SU-DHL-6 (cell line): ENCODE results near the gene RAB17.

Source experiments
- H2AFZ ChIP-seq: fragments of 200-600 bp; sonication (generic); 2 replicates; pipeline ENCODE4 v1.6.1; 2014; ENCODE audit warnings: low read depth, mild to moderate bottlenecking, moderate library complexity, mixed read lengths, antibody characterized with exemption, low read length; ENCODE audit not compliant: severe bottlenecking
- H3F3A ChIP-seq: fragments of 200-600 bp; shearing (Covaris generic); 2 replicates; pipeline ENCODE4 v1.6.0; 2016; ENCODE audit warnings: antibody characterized with exemption, mild to moderate bottlenecking; ENCODE audit not compliant: insufficient read depth
- H3K27ac ChIP-seq: fragments of 200-600 bp; sonication (generic); 2 replicates; pipeline ENCODE4 v1.5.1; 2016; ENCODE audit warnings: low read depth, mild to moderate bottlenecking, low read length, moderate library complexity, mixed read lengths
- H3K27me3 ChIP-seq: fragments of 200-600 bp; sonication (generic), shearing (Covaris generic); 2 replicates; pipeline ENCODE4 v1.6.0; 2014; ENCODE audit warnings: mild to moderate bottlenecking, low read length
- H3K36me3 ChIP-seq: fragments of 200-600 bp; sonication (generic); 2 replicates; pipeline ENCODE4 v1.6.1; 2014; ENCODE audit warnings: mild to moderate bottlenecking, low read length, mixed read lengths
- H3K4me2 ChIP-seq: fragments of 300-600, 200-600 bp; shearing (Covaris generic), sonication (generic); 2 replicates; pipeline ENCODE4 v1.6.0; 2014; ENCODE audit warnings: low read length, low read depth, mild to moderate bottlenecking; ENCODE audit not compliant: poor library complexity, severe bottlenecking
- H3K4me3 ChIP-seq: fragments of 200-600 bp; sonication (generic); 2 replicates; pipeline ENCODE4 v1.5.1; 2014; ENCODE audit warnings: antibody characterized with exemption, low read length, mild to moderate bottlenecking, mixed read lengths; ENCODE audit not compliant: insufficient read depth, poor library complexity, severe bottlenecking
- H3K79me2 ChIP-seq: fragments of 200-600 bp; sonication (generic); 2 replicates; pipeline ENCODE4 v1.6.1; 2014; ENCODE audit warnings: mild to moderate bottlenecking, low read length, moderate library complexity; ENCODE audit not compliant: insufficient read depth
- H3K9ac ChIP-seq: fragments of 200-600 bp; sonication (generic); 2 replicates; pipeline ENCODE4 v1.7.0; 2014; ENCODE audit warnings: mild to moderate bottlenecking, low read length
- H3K9me2 ChIP-seq: fragments of 200-600 bp; sonication (generic); replicated peaks from 2 replicates; pipeline ENCODE4 v1.6.1; 2014; ENCODE audit warnings: low read length; ENCODE audit not compliant: insufficient read depth
- H3K9me3 ChIP-seq: fragments of 200-600 bp; sonication (generic); 2 replicates; pipeline ENCODE4 v1.6.1; 2014; ENCODE audit warnings: low read length, mixed read lengths; ENCODE audit not compliant: insufficient read depth
- H4K20me1 ChIP-seq: fragments of 200-600 bp; sonication (generic); 2 replicates; pipeline ENCODE4 v1.6.1; 2014; ENCODE audit warnings: low read depth, mild to moderate bottlenecking, antibody characterized with exemption, low read length, moderate library complexity, mixed read lengths
- CTCF ChIP-seq: fragments of 200-600 bp; sonication (generic); IDR thresholded peaks from one replicate; pipeline ENCODE4 v1.5.1; 2017; ENCODE audit warnings: antibody characterized with exemption, mild to moderate bottlenecking, low read length, moderate library complexity; ENCODE audit not compliant: insufficient read depth, poor library complexity, severe bottlenecking
- EZH2phosphoT487 ChIP-seq: fragments of 200-600 bp; sonication (generic), shearing (Covaris generic); conservative IDR thresholded peaks from 2 replicates; pipeline ENCODE4 v1.6.1; 2018; ENCODE audit warnings: mild to moderate bottlenecking, antibody characterized with exemption, low read length, moderate library complexity, mixed read lengths

The RAB17 gene

GRCh38 chr2:237623428-237624403, 33.2 kb upstream of the RAB17 start:
- no peak overlapping the region for H3K27ac ChIP-seq
- H3K9me2 ChIP-seq: no peaks in the 10 kb centered on the region
- H3K36me3 ChIP-seq: no peaks in the 10 kb centered on the region
- no peaks in the 10 kb centered on the region for H3K79me2 ChIP-seq
- H4K20me1 ChIP-seq: no peaks in the 10 kb centered on the region
- TF ChIP-seq CTCF (no peak), EZH2phosphoT487 (no peak)
- no peaks in the 10 kb centered on the region for H3F3A ChIP-seq
- no peaks in the 10 kb centered on the region for H3K27me3 ChIP-seq
- no peak overlapping the region for H3K4me2 ChIP-seq
- H3K4me3 ChIP-seq: no peak overlapping the region
- no peak overlapping the region for H2AFZ ChIP-seq
- no peak overlapping the region for H3K9ac ChIP-seq
- H3K9me3 ChIP-seq: no peaks in the 10 kb centered on the region

- no peaks in the 10 kb centered on the region for H4K20me1 ChIP-seq
- no peak overlapping the region for H3K27ac ChIP-seq
- H3K27me3 ChIP-seq: no peaks in the 10 kb centered on the region
- no peaks in the 10 kb centered on the region for H3K79me2 ChIP-seq
- H3K9me3 ChIP-seq: no peaks in the 10 kb centered on the region
- no peak overlapping the region for H3K4me3 ChIP-seq
- no peak overlapping the region for H3K9ac ChIP-seq
- H3K4me2 ChIP-seq: no peak overlapping the region
- H2AFZ ChIP-seq: no peak overlapping the region
- H3K9me2 ChIP-seq: no peaks in the 10 kb centered on the region
- TF ChIP-seq CTCF (no peak), EZH2phosphoT487 (no peak)
- no peaks in the 10 kb centered on the region for H3F3A ChIP-seq
- no peaks in the 10 kb centered on the region for H3K36me3 ChIP-seq
Measured at GRCh38 chr2:237618449-237618848, 27.9 kb upstream of the RAB17 start.

DNA sequence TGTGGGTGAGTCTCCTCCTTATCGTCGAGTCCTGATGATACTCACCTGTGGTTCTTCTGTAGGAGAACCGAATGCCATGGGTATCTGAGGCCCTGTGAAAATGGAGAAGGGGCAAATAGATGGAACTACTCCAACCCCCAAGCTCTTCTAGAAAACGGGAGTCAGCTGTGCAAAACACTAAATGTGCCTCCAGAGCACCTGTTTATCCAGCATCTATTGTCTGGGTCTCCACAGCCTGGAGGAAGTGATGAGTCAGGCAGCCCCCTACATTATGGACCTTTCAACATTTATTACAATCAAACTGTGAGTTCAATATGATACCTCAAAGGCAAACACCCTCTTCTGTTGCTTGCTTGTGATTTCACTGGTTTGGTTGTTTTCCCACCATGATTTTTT, 27.1 kb upstream of the RAB17 start:
- H3K9me2 ChIP-seq: no peaks in the 10 kb centered on the region
- TF ChIP-seq CTCF (no peak), EZH2phosphoT487 (no peak)
- no peak overlapping the region for H2AFZ ChIP-seq
- no peak overlapping the region for H3K4me3 ChIP-seq
- H3K4me2 ChIP-seq: no peak overlapping the region
- no peaks in the 10 kb centered on the region for H4K20me1 ChIP-seq
- no peak overlapping the region for H3K9ac ChIP-seq
- no peaks in the 10 kb centered on the region for H3K9me3 ChIP-seq
- no peaks in the 10 kb centered on the region for H3K36me3 ChIP-seq
- H3K79me2 ChIP-seq: no peaks in the 10 kb centered on the region
- H3F3A ChIP-seq: no peaks in the 10 kb centered on the region
- H3K27me3 ChIP-seq: no peaks in the 10 kb centered on the region
- no peak overlapping the region for H3K27ac ChIP-seq
